HG02852 (cell line): Measurements from ENCODE around the gene PPM1J.
A peak's percentile ranks its signal among the peaks of the same experiment; 100 is the strongest.

Source experiments
- ATAC-seq: cut with Tn5 transposase; IDR thresholded peaks from one replicate; pipeline ENCODE4 v1.9.1; 2021; ENCODE audit warnings: mild to moderate bottlenecking, moderate library complexity; ENCODE audit not compliant: unreplicated experiment

The PPM1J gene

DNA sequence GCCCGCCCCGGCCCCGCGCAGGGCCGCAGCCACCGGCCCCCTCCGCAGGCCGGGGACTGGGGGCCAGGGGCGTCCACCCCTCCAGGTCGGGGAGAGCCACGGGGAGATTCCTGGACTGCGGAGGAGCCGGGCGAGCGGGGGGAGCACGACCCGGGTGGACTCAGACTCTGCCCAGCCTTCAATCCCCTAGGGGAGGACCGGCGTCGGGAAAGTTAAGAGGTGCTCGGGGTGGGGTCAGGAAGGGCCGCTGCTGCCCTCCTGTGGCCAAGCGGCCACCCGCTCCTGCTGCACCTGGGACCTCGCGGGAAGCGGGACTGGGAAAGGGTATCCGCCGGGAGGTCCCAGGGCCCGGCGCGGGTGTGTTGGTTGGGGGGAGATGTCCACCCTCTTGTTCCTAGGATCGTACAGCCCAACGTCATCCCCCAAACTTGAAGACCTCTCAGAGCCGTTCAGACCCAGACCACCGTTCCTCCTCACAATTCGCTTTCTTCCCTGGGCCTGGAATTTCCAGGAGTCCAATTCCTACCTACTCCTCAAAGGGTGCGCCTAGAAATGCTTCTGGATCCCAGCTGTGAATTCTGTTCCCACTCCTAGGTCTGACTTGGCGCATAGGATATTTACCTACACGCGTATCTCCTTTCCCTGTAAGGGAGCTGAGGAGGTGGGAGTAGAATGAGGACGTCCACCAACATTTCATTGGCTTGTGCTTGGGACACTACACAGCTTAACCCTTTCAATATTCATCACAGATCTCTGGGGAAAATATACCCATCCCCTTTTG is 7.7 kb downstream of the PPM1J start:
- ATAC-seq: peak; percentile 63

DNA sequence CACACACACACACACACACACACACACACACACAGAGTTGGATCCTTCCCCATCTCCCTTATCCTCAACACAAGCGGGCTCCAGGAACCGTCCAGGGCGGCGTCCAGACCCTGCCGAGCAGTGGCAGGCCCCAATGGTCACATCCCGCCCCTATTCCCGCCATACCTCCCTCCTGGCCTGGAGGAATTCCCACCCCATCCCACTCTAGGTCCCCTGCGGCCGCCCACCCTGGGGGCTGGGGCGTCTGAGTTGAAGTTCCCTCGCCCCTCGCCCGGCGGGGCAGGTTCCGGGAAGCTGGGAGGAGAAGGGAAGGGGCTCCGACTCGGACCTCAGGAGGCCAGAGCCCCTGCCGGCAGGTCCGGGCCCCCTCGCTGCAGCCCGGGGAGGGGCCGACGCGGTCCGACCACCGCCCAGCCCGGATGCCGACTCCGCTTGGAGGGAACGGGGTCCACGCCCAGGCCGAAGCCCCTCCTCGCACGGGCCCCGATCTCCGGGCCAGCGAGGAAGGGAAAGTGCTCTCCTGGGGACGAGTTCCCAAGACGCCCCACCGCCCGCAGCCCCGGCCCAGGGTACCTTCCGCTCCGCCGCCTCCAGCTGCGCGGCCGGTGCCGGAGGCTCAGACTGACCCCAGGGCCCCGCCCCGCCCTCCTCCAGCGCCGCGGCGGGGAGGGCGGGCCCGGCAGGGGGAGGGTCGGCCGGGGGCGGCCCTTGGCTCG is 8.5 kb downstream of the PPM1J start, which contains the start of gene RHOC:
Gene RHOC (minus strand): TSS at position 623 of the 716 bp plus-strand sequence. CDS start 3,328 bp downstream, outside the sequence.
- ATAC-seq: peak; percentile 63

DNA sequence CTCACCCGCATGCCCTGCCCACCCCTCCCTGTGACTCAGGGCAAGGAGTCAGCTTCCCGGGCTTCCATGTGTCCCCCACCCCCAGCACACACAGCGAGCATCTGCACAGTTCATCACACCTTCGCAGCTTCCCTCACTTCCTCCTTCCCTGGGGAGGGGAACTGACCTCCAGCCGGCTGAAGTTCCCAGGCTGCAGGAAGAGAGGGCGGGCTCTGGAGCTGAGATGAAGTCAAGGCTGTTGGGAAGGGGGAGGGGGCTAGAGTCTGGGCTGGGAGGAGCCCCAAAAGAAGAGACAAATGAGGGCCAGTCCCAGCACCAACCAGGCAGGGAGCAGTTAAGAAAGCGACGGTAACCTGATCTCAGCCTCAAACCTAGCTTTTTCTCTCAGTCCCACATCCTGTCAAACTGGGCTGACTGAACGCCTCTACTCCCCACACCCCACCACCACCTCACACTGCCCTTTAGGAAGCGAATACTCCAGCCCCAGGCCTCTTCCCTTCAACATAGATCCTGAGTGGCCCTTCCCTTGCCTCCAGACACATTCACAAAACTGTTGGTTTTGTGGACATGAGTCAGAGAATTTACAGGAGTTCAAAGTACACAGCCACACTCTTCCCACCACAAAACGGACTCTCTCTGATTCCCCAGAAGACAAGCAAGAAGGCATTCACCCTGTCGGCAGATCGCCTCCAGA is 10.1 kb downstream of the PPM1J start:
- ATAC-seq: peak; percentile 62

DNA sequence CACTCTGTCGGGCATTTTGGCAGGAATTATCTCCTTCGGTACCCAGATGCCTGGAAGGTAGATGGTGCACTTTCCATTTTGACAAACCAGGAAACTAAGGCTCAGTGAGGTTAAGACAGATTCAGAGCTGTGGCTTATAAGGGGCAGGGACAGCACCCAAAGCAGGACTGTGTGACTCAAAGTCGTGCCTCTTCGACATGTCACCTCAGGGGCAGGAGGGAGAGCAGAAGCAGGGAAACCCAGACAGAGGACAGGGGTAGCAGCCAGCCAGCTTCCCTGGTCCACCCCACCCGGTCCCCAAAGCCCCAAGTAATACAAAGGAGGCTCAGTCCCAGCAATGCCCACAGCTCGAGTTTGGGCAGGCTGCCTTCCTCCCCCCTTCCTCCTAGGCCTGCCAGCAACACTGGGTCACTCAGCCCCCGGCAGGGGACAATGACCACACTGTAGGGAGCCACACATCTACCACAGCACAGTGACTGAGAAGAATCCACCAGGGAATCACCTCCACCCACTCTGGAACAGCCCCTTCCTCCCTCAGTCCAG is 10.7 kb downstream of the PPM1J start:
- ATAC-seq: no peak

DNA sequence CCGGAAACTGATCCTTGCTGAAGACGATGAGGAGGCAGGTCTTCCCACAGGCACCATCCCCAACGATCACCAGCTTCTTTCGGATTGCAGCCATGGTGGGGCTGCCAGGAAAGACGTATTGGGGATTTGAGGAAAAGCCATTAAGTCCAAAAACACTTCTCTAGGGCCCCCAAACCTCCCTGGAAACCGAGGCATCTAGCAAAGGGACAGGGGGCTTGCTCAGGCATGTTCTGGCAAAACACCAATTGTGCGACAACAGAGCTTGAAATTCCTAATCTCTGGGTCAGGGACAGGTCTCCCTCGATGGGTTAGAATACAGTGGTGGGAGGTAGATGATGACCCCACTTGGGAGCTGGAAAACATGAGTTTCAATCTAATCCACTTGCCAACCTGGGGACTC is 11.4 kb downstream of the PPM1J start:
- no peak for ATAC-seq

DNA sequence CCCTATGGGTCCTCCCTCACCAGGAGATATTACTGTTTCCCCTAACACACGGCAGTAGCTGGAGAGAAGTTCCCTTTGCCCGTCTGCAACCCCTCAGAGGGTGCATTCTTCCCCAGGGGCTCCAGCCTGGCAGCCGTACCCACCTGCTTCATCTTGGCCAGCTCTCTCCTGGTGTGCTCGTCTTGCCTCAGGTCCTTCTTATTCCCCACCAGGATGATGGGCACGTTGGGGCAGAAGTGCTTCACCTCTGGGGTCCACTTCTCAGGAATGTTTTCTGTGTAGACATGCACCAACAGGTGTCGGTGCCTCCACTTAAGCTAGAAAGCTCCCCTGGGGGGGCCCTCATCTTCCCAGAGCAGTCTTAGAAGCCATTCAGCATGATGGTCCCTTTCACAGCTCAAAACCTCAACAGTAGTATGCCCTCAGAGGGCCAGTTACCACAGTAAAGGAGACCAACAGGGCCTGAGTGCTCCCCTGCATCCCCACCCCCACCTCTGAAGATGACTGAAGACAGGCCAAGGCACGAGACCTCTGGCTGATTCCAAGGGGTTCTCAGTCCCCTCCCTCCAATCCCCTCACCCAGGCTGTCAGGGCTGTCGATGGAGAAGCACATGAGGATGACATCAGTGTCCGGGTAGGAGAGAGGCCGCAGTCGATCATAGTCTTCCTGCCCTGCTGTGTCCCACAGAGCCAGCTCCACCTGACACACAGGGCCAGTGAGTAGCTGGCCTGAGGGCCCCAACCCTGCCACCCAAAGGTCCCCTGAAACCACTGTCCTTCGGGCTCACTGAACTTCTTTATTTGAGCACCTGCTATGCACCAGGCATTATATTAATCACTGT is 12.5 kb downstream of the PPM1J start:
- ATAC-seq: no peak

DNA sequence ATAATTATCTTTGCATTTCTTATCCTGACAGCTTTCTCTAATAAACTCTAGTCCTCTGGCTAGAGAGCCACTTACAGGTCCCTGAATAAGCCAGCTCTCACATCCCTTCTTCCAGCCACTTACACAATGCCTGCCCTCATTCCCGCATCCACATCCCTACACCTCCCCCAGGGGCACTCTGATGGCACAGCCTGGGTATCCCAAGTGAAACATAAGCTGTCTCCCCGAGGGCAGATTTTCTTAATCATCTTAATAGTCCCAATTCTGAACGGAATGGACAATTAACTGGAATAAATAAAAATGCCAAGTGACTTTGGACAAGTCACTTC is 13.1 kb downstream of the PPM1J start:
- no peak for ATAC-seq

DNA sequence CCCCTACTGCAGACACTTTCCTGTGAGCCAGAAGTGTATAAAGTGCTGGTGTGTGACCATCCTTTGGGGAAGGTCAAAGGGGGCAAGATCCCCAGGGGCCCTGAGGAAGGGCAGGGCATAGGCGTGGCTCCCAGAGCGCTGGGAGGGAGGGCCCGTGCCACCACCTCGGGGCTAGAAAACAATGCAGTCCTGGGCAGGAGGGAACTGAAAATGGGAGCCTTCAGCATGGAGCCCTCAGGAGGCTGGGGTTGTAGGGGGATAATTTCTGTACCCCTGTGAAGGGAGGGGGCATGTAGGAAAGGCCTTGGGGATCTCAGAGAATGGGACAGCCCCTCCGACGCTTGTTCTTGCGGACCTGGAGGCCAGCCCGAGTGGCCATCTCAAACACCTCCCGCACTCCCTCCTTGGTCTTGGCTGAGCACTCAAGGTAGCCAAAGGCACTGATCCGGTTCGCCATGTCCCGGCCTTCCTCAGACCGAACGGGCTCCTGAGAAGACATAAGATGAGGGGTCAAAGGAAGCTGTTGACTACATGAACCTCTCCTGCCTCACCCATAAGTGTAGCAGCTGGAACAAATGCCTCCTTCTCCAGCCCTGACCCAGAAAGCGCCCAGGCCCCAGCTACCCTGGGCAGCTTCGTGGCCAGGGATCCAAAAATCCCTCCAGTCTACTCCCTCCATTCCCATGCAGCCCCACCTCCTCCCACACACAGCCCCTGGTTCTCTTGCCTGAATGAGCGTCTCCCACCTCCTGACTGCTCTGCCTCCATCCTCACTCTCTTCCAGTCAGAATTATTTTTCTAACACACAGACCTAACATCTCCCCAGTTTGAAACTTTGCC is 13.7 kb downstream of the PPM1J start:
- no peak for ATAC-seq

DNA sequence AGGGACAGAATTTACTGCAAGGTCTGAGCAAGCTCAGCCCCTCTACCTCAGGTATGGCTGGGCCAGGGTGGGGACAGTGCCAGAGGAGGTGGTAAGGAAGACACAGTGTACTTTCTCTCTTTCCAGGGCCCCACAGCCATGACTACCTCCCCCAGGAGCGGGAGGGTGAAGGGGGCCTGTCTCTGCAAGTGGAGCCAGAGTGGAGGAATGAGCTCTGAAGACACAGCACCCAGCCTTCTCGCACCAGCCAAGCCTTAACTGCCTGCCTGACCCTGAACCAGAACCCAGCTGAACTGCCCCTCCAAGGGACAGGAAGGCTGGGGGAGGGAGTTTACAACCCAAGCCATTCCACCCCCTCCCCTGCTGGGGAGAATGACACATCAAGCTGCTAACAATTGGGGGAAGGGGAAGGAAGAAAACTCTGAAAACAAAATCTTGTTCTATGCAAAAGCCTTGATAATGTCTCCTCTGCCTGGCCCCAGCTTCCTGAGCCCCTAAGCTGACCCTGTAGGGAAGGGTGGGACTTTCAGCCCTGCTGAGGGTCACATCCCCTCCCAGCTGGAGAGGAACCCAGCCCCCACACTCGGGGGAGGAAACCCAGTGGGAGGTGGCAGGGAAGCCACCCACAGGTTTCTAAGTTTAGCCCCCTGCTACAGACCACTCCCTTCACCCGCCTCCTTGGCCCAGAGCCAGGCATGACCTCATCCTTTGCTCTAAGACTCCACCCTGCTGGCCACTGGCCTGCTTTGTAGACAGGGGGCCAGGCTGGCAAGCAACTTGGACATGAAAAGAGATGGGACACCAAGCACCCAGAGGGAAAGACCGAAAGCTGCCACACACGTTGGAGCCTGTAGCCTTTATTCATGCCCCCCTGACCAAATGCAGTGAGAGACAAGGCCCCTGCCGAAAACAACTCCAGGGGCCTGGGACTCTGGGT is 14.6 kb downstream of the PPM1J start:
- peak; percentile 38 for ATAC-seq

DNA sequence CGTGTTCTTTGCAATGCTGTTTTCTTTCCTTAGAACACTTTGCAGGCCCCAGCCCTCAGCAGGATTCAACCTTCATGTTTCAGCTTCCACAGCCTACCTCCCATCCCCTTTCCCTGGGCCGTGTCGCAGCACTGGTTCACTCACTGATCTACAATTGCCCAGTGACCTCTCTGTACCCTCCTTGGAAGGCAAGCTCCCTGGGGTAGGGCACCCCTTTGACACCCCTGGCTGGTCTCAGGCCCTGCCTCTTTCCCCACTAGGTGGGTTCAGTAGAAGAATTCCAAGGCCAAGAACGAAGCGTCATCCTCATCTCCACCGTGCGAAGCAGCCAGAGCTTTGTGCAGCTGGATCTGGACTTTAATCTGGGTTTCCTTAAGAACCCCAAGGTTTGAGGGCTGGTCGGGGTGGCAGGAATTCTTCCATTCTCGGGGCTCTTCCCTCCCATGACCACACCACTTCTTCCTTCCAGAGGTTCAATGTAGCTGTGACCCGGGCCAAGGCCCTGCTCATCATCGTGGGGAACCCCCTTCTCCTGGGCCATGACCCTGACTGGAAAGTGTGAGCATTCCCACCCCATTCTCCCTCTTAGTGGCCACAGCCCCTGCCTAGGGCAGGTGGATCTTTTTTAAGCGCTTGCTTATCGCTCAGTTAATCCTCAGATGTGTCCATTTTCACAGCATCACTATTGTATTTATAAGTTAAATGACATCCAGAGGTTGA is 15.5 kb downstream of the PPM1J start:
- no peak for ATAC-seq

DNA sequence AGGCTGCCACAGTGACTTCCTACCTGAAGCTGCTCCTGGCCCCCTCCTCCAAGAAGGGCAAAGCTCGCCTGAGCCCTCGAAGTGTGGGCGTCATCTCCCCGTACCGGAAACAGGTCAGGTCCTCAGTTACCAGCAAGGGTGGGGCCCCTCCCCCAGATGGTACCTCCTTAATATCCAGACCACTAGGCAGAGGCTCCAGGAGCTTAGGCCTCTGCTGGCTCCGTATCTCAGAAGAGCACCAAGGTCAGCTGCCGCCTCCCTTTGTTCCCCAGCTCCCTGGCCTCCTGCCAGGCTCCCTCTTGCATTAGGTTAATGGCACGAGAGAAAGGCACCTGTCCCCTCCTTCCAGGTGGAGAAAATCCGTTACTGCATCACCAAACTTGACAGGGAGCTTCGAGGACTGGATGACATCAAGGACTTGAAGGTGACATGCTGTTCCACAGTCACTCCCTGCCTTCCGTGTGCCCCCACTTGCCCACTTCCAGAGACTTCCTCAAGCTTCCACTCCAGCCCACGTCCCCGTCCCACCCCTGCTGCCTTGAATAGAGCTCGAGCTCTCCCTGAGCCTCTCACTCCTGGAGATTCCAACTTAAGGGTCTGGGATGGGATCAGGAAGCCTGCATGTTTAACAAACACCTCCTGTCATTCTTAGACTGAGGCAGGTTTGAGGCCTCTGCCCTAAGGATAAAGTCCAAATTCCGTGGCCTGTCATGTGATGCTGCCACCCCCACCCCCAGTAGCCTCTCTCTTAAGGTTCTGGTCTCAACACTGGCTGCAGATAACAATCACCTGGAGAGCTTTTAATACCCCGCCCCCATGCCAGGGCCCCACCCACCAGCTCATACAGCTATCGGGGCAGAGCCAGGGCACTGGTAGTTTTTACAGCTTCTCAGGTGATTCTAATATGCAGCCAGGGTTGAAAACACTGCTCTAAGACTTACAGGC is 16.5 kb downstream of the PPM1J start:
- no peak for ATAC-seq

DNA sequence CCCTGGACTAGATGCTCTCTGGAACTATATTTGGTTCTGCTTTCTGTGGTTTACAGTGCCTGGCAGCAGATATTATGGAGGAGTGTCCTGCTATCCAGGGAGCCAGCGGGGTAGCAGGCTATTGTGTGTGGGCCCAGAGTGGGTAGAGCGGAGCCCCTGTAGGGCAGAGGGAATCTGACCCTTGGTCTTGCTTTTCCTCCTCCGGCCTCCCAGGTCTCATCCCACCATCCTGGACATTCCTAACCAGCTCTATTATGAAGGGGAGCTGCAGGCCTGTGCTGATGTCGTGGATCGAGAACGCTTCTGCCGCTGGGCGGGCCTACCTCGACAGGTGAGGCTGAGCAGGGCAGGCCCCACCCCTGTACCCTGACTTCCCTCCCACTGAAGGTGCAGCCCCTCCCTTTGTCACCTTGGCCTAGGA is 17.3 kb downstream of the PPM1J start:
- no peak for ATAC-seq

DNA sequence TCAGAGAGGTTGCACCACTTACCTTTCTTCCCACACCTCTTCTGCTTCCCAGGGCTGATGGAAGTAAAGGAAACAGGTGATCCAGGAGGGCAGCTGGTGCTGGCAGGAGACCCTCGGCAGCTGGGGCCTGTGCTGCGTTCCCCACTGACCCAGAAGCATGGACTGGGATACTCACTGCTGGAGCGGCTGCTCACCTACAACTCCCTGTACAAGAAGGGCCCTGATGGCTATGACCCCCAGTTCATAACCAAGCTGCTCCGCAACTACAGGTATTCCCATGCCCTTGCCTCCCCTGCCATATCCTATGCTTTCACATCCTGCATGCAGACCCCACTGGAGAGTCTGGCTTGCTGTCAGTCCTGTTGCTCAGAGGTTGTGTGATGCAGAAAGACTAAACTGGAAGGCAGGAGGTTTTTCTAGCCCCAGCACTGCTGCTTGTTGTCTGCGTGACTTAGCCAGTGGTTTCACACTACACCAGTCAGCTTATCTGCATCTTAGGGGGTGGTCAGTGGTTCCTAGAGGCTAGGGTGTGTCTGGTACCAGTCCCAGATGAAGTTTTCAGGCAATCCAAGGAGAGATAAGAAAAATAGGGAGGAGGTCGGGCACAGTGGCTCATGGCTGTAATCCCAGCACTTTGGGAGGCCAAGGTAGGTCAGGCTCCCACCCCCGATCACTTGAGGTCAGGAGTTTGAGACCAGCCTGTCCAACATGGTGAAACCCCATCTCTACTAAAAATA is 18.4 kb downstream of the PPM1J start:
- no peak for ATAC-seq

DNA sequence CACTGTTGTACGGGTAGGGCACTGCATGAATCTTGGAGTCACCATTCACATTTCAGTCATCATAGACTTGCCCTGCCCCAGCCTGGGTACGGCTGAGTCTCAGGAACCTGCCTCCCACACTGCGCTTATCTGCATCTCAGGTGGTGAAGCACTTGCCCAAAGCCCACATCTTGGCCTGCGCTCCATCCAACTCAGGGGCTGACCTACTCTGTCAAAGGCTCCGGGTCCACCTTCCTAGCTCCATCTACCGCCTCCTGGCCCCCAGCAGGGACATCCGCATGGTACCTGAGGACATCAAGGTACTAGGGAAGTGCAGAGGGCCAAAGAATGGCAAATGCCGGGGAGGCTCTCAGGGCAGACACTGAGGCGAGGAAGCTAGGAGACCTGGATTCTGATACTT is 19.9 kb downstream of the PPM1J start:
- ATAC-seq: no peak

DNA sequence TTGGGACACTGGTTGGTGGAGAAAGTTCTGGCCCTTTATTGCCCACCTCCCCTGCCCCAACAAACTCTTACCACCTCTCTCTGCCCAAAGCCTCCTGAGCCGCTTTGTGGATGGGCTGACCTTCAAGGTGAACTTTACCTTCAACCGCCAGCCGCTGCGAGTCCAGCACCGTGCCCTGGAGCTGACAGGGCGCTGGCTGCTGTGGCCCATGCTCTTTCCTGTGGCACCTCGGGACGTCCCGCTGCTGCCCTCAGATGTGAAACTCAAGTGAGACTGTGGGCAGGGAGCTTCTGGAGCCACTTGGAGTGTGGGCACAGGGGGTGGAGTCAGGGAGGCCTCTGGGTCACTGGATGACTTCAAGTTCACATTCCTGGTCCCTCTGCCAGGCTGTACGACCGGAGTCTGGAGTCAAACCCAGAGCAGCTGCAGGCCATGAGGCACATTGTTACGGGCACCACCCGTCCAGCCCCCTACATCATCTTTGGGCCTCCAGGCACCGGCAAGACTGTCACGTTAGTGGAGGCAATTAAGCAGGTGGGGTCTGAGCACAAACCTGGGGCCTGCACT is 20.7 kb downstream of the PPM1J start:
- no peak for ATAC-seq

DNA sequence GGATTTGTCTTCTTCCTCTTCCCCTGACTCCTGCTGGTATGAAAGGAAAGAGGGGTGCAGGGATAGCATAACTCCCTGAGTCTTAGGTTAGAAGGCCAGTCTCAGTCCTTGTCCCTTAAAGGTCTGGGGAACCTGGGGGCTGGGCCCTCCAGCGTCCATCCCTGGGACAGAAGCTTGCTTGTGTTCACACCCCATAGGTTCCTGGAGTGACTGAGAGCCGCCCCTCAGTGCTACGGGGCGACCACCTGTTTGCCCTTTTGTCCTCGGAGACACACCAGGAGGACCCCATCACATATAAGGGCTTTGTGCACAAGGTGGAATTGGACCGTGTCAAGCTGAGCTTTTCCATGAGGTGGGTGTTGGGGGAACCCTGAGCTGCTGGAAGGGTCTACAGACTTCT is 21.3 kb downstream of the PPM1J start:
- ATAC-seq: no peak
